Right lobe of liver (tissue), 6 donors: ENCODE data around the gene RIBC1. TPM values are rescaled to one million over a fixed set of nuclear protein-coding genes. Genes with fewer than 3 reads are reported as not detected.

Experiments
- ATAC-seq, 4 donors: fragments of 200-7000 bp; cut with Tn5 transposase; one replicate each; pipeline ENCODE4 v1.9.1; 2020; ENCODE audit warnings: mild to moderate bottlenecking in 4 of 4, moderate library complexity in 4 of 4
- DNase-seq, 3 donors: peaks; one replicate each; pipeline ENCODE4 v3.0.0-alpha.2; 2020
- H3K27ac ChIP-seq, 3 donors: fragments of 200-600 bp; one replicate each; pipeline ENCODE4 v1.8.0; 2022
- H3K27me3 ChIP-seq, 2 donors: fragments of 200-600 bp; one replicate each; pipeline ENCODE4 v1.8.0; 2022
- H3K36me3 ChIP-seq, 4 donors: fragments of 200-600 bp; sonication (generic) in 1 of 4; one replicate each; pipeline versions ENCODE4 v1.5.1 to v1.8.0; 2017 to 2022; ENCODE audit warnings: control low read depth in 1 of 4
- H3K4me1 ChIP-seq, 4 donors: fragments of 200-600 bp; sonication (generic) in 1 of 4; one replicate each; pipeline versions ENCODE4 v1.5.1 to v1.8.0; 2017 to 2022; ENCODE audit warnings: control low read depth in 1 of 4
- H3K4me3 ChIP-seq, 3 donors: fragments of 200-600 bp; one replicate each; pipeline ENCODE4 v1.8.0; 2022
- H3K9me3 ChIP-seq, 4 donors: fragments of 200-600 bp; sonication (generic) in 1 of 4; one replicate each; pipeline versions ENCODE4 v1.5.1 to v1.8.0; 2017 to 2022; ENCODE audit warnings: control low read depth in 1 of 4
- POLR2A ChIP-seq: fragments of 450-650 bp; IDR thresholded peaks from one replicate; pipeline ENCODE4 v1.6.1; 2017; ENCODE audit warnings: antibody characterized with exemption, mild to moderate bottlenecking
- WGBS: methylation state at CpG from one replicate; pipeline ENCODE4 v1.1.6; 2018; ENCODE audit warnings: low coverage, low lambda C conversion rate; ENCODE audit not compliant: insufficient coverage; ENCODE audit errors: missing lambda C conversion rate; 5-methylcytosine and 5-hydroxymethylcytosine counted together
- intact Hi-C, 2 donors: fragments of 100-400 bp; cut with DNase I; formaldehyde crosslinking; loops; one replicate each; pipeline versions ENCODE4 v1.11.2 to v1.14.1; 2022
- total RNA-seq, 6 experiments: library from RNA; depleted of rRNA in 2 of 6; stranded (reverse); fragments of >200 nt in 2 of 6; fragmentation: NEBNext Ultra II Directional in 3 of 6; extraction: Animal tissue kit (Norgen Biotek cat#: 25700) in 3 of 6; gene quantifications; one replicate each; pipeline versions ENCODE4 v1.1.0 to v1.2.4, GENCODE V29; 2016 to 2023
- TF ChIP-seq, protein P1 (sequence below), 4 donors: fragments of 200-600 bp in 3 of 4; fragments of 450-650 bp in 1 of 4; IDR thresholded peaks; one replicate each; pipeline versions ENCODE4 v1.5.1 to v1.8.0; 2016 to 2022; ENCODE audit warnings: antibody characterized with exemption in 4 of 4, mild to moderate bottlenecking in 2 of 4
- donor health status: DM: no; HTN: yes; CAD: no.
- donor health status: DM: no; HTN: no; CAD: no.
- donor health status: DM: no; HTN: no; CAD: no.
- donor health status: DM: no; HTN: yes; CAD: no.
- donor health status: DM: no; HTN: yes; CAD: no.

Gene RIBC1
- total RNA-seq, 6 experiments from 2014 or later: 0.22 to 0.88 (median 0.32) TPM; not detected in 2

DNA sequence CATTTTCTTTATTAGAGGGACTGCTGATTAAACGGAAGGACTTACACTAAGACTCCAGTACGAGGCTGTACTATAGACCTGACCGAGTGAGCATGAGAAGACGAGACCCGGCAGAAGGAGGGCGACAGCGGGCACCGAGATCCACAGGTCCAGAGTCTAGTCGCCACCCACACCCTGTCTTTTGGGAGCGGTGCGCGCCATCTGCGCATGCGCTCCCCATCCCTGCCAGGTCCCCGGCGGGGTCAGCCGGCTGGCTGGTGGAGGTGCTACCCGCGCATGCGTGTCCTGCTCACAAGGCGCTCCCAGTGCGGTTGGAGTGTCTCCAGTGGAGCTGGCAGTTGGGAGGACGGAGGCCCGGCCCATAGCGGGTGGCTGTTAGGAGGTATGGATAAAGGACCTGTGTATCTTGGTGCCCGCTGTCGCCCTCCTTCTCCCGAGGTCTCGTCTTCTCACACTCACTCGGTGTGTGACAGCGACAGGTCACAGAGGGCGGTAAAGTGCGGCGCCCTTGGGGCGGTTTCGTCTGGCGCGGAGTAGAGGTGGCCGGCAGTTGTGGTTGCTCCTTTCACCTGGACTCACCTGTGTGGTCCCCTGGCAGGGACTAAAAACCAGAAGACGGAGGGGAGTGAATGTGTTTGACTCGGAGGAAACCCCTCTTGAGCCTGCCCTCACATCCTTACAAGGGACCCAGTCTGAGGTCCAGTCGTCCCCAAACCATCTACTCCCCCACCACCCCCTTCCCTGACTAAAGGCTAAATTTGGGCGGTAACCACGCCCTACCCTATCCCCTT lies 19.1 kb downstream of the RIBC1 start:
- peak overlapping the region in 1 of 3 donors; percentile 55 for H3K27ac ChIP-seq
- intact Hi-C loops: no loop called here
- 13% methylated on average over 13 of the region's 44 CpGs for WGBS
- DNase-seq (peak; percentile 88 to 93 (median 90)), ATAC-seq (peak; percentile 88 to 93 (median 90))
- H3K4me1 ChIP-seq: no peaks in the 10 kb centered on the region
- no peaks in the 10 kb centered on the region for H3K27me3 ChIP-seq
- TF ChIP-seq, protein P1, sequence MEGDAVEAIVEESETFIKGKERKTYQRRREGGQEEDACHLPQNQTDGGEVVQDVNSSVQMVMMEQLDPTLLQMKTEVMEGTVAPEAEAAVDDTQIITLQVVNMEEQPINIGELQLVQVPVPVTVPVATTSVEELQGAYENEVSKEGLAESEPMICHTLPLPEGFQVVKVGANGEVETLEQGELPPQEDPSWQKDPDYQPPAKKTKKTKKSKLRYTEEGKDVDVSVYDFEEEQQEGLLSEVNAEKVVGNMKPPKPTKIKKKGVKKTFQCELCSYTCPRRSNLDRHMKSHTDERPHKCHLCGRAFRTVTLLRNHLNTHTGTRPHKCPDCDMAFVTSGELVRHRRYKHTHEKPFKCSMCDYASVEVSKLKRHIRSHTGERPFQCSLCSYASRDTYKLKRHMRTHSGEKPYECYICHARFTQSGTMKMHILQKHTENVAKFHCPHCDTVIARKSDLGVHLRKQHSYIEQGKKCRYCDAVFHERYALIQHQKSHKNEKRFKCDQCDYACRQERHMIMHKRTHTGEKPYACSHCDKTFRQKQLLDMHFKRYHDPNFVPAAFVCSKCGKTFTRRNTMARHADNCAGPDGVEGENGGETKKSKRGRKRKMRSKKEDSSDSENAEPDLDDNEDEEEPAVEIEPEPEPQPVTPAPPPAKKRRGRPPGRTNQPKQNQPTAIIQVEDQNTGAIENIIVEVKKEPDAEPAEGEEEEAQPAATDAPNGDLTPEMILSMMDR (IDR thresholded peaks at IDR 0.05): peak in 1 of 4 donors; percentile 6
- peak; percentile 47 for TF ChIP-seq POLR2A
- no peaks in the 10 kb centered on the region for H3K36me3 ChIP-seq
- no peaks in the 10 kb centered on the region for H3K9me3 ChIP-seq
- H3K4me3 ChIP-seq: peak overlapping the region; percentile 30 to 52 (median 39)

DNA sequence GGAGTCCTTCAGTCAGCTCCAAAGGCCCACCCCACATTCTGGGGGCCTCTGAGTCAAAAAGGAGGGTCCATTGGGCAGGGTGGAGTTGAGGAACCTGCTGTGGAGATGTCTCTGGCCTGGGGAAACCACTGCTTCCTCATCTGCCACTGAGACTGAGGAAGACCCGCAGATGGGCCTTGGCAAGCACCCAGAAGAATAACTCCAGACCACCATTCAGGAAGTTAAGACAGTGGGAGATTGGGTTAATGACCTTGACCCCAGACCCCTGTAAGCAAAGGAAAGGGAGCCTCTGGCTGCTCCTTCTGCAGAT lies 19.6 kb downstream of the RIBC1 start:
- H3K9me3 ChIP-seq: no peaks in the 10 kb centered on the region
- WGBS: no CpG with 5 or more reads among the region's 1 CpG
- peak overlapping the region in 1 of 3 donors; percentile 30 for H3K4me3 ChIP-seq
- no peaks in the 10 kb centered on the region for H3K4me1 ChIP-seq
- DNase-seq (no peak), ATAC-seq (no peak)
- intact Hi-C loops: no loop called here
- H3K27me3 ChIP-seq: no peaks in the 10 kb centered on the region
- TF ChIP-seq, protein P1 (IDR thresholded peaks at IDR 0.05): no peak
- no peak for TF ChIP-seq POLR2A
- no peak overlapping the region for H3K27ac ChIP-seq
- H3K36me3 ChIP-seq: no peaks in the 10 kb centered on the region

DNA sequence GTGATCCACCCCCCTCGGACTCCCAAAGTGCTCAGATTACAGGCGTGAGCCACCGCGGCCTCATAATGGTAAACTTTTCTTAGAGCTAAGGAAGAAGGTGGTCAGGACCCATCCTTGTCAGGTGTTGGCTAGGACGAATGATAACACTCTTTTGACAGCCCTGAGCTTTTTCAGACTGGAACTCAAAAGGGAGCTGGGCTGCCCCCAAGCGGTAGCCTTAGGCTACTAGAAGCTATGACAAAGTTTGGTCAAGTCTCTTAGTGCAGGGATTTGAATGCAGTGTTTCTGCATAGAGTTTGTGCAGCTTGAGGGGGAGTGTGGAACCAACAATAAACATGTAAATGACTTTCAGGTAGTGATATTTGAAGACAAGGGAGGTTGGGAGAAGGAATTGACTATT lies 23.3 kb downstream of the RIBC1 start:
- TF ChIP-seq, protein P1 (IDR thresholded peaks at IDR 0.05): peak; percentile 46 to 59 (median 56)
- no peak for TF ChIP-seq POLR2A
- Histone ChIP-seq H3K36me3 (no peaks in the 10 kb centered on the region), H3K27ac (no peak overlapping the region), H3K9me3 (no peaks in the 10 kb centered on the region), H3K27me3 (no peaks in the 10 kb centered on the region), H3K4me3 (no peak overlapping the region), H3K4me1 (no peaks in the 10 kb centered on the region)
- WGBS: 5% methylated on average over 6 of the region's 6 CpGs
- ATAC-seq (peak; percentile 46 to 56 (median 51)), DNase-seq (peak in 2 of 3 donors; percentile 41 to 49)
- intact Hi-C loops: no loop called here

DNA sequence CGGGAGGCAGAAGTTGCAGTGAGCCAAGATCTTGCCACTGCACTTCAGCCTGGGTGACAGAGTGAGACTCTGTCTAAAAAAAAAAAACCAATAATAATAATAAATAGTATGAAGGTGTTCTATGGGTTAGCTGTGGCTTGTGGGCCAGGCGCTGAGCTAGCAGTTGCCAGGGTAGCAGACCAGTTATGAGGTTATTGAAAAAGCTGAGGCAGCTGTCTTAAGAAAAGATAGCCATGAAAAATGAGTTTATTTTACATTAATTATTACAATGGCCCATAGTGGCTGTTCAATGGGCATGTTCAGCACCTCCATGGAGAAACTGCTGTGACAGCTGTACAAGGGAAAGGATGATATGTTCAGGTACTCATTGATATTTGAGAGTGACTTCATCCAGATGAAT lies 24.8 kb downstream of the RIBC1 start:
- ATAC-seq (no peak), DNase-seq (no peak)
- WGBS: 91% methylated on average over 2 of the region's 2 CpGs
- intact Hi-C loops: no loop called here
- H3K4me3 ChIP-seq: no peak overlapping the region
- H3K4me1 ChIP-seq: no peaks in the 10 kb centered on the region
- TF ChIP-seq POLR2A: no peak
- TF ChIP-seq, protein P1 (IDR thresholded peaks at IDR 0.05): no peak
- no peak overlapping the region for H3K27ac ChIP-seq
- H3K27me3 ChIP-seq: no peaks in the 10 kb centered on the region
- H3K9me3 ChIP-seq: no peaks in the 10 kb centered on the region
- no peaks in the 10 kb centered on the region for H3K36me3 ChIP-seq
